NAMALWA (cell line): ENCODE results near the gene TPH1.

Experiments used
- DNase-seq: peaks from one replicate; pipeline ENCODE4 v3.0.0-alpha.2; 2015; ENCODE audit warnings: low spot score

TPH1 gene

DNA sequence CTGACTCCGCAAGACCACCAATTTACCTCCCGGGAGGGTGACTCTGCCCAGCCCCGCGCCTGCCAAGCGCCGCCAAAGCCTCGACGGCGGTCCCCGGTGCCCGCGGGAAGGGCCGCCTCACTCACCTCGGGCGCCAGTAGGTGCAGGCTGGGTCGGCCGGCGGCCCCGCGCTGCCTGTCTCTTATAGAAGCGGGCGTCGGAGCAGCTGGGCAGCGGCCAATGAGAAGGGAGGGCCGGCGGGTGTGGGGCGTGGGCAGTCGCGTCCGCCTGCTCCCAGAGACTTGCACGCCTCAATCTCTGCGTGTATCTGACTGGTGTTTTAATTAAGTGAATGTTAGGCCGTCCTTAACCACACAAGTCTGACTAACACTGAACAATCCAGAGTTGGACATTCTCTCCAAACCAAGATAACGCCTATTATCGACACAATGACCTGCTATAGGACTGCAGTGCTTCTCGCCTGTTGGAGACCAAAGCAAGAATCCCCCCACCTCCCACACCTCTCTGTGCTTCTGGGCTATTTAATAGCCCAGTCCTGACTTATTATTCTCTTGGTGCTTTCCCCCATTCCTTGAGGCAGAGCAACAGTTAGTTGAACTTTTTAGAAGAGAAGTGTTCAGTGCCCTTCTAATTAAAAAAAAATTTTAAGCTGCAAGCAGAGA is at the start of gene TPH1:
Gene TPH1 (minus strand): TSS at position 154 of the 662 bp plus-strand sequence. CDS start 5,507 bp downstream, outside the sequence.
- DNase-seq: no peak

DNA sequence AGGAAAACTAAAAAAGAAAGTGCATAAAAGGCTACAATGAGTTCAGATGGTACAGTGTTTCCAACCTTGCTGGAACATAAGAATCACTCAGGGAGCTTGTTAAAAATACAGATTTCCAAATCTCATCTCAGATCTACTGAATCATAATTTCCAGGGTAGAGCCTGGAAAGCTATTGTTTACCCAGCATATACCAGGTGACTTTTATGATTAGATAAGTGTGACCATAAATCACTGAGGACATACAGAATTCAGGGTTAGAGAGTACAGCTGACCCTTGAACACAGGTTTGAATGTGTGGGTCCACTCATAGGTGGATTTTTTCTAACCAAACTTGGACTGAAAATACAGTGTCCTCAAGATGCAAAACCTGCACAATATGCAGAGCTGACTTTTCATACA is 47.9 kb upstream of the TPH1 start:
- no peak for DNase-seq

- DNase-seq: no peak
These were observed 45.7 kb upstream of the TPH1 start for GRCh38 chr11:18091731-18092130.

GRCh38 chr11:18088966-18089365 is 42.9 kb upstream of the TPH1 start:
- no peak for DNase-seq

GRCh38 chr11:18088366-18088765 is 42.3 kb upstream of the TPH1 start:
- no peak for DNase-seq

DNA sequence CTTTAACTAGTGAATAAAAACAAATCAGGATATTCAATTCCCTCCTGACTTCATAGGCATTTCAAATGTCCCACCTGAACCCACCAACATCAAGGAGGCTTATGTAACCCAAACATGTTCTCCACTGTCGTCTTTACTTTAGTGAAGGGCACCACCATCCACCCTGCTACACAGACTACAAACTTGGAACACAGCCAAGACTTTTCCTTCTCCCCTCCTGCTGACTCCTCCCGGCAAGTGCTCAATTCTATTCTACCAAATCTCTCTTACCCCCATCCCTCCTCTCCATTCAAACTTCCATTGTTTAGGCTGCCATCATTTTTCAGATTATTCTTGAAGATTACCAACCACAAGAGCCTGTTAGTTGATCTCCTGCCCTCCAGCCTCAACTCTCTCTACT is 35.5 kb upstream of the TPH1 start:
- DNase-seq: no peak

GRCh38 chr11:18080451-18080850 is 34.4 kb upstream of the TPH1 start:
- DNase-seq: no peak

DNA sequence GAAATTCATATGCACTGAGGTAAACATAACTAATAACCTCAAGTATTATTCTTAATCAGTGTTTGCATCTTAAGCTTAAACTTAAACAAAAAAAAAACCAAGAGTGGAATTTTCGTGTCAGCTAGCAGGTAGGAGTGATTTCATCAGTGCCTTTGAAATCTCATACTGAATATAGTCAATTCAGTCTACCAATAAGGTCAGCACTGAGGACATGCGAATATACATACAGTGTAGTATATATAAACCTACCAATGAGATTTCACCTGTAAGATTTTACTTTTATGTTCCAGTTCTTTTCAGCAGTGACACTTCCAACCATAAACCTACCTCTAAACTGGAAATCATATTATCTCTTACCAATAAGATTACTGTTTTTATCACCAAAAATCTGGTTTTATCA is 32.8 kb upstream of the TPH1 start:
- no peak for DNase-seq

DNA sequence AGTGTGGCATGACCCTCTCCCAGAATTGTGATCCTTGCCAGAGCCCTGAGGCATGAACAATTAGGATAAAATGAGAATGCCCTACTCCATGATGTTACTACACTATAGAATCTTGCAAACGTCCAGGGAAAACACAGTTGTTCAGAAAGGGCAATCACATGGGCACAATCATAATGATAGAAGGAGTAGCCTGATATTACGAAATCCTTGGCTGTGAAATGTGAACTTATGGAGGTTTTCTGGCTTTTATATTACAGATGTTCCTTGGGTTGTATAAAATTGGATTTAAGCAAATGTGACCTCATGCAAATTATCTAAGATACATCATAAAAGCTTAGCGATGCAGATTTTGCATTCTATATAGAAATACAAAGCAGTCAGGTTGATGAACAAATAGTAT is 29.4 kb upstream of the TPH1 start:
- DNase-seq: no peak

DNA sequence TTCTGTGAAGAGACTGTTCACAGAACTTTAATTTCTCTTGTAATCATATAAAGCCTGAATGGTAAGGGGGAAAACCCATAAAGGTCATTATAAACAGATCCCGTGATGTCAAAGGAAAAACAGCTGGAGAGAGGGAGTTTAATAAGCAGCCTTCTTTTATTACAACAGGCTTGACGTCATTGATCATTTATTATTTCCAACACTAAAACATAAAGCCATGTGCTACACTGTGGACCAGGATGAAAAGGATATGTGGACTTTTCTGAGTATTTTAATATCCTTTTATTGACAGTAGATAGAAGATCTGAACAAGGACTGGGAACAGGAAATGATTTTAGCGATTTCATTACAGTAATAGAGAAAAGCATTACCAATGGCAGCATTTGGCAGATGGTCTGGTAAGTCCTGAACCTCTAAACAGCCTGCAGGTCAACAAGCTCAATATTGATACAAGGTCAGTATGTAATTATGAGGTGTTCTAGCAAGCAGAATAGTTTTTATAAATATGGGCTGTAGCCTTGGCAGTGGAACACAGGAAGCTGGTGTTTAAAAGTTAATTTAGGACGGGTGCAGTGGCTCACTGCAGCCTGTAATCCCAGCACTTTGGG is 25.1 kb upstream of the TPH1 start:
- no peak for DNase-seq

GRCh38 chr11:18067372-18067771 is 21.3 kb upstream of the TPH1 start:
- no peak for DNase-seq

DNA sequence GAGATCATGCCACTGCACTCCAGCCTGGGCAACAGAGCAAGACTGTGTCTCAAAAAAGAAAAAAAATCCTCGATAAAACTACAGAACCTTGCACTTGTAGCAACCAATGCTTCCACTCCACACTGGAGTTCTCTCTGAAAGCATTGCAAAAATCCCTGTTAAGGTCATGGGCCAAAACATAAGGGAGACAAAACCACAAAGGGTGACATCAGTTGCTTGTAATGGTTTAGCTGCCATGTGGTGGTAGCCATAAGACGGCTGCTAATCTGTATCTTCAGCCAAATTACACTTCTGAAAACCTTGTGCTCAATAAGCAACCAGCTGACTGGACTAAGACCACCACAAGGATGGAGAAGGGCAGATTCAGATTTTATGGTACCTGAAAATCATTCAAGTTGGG is 20.6 kb upstream of the TPH1 start:
- DNase-seq: no peak

- DNase-seq: no peak
These were observed 19.5 kb upstream of the TPH1 start for GRCh38 chr11:18065572-18065971.

DNA sequence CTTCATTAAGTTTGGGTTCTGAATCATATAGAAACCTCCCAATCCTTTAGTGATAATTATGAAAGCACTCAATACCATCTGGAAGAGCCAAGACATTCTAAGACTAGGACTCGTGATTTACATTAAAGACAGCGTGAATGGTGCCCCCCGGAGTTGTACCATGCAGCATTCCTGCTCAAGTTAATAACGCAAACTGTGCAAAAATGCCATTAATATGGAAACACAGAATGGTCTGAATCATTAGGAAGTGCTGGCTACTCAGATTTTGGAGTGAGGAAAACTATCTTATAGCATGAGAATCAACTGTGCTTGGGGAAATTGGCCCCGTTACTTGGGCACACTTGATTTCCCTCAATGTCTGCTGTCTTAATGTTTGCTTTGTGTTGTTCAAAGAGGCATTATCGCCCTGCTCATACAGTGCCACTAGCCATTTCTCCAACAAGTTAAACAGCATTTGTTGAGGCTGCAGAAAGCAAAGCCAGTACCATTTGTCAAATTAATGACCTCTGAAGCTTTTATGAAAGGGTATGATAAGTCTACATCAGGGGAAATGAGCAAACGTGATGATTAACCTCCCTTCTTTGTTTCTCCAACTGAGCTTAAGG is 18.5 kb upstream of the TPH1 start:
- DNase-seq: no peak

GRCh38 chr11:18063862-18064434 is 17.9 kb upstream of the TPH1 start:
- DNase-seq: no peak

DNA sequence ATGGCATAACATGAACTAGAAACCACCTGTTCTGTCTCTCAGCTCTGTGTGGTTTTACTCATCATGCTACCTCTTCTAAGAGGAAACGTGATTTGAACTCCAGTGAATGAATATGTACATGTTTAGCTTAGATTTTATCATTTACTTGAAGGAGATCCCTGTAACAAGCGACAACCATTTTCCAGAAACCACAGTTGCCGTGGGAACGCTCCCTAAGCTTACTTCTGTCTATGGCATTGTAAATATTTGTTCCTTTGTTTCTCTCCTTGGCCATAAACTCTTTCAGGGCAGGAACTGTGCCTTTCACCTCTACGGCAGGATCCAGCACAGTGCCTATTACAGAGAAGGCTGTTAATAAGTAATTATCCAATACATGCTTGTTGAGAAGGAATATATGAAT is 17.1 kb upstream of the TPH1 start:
- DNase-seq: no peak

DNA sequence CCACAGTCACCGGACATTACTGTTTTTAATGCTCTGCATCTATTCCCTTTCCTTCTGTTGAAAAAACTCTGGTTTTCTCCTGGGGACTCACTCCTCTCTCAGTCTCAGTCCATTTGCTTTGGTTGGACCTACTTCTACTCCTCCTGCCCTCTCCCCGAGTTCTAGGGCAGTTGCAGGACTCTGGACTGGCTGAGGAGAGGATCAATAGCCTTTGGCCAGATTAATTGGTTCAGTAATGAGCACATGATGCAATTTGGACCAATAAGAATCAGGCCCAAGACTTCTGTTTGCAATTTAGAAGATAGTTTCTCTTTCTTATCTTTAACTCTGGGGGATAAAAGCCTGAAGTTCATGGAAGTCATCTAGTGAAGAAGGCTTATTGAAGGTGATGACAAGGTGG is 15.3 kb upstream of the TPH1 start:
- DNase-seq: no peak

DNA sequence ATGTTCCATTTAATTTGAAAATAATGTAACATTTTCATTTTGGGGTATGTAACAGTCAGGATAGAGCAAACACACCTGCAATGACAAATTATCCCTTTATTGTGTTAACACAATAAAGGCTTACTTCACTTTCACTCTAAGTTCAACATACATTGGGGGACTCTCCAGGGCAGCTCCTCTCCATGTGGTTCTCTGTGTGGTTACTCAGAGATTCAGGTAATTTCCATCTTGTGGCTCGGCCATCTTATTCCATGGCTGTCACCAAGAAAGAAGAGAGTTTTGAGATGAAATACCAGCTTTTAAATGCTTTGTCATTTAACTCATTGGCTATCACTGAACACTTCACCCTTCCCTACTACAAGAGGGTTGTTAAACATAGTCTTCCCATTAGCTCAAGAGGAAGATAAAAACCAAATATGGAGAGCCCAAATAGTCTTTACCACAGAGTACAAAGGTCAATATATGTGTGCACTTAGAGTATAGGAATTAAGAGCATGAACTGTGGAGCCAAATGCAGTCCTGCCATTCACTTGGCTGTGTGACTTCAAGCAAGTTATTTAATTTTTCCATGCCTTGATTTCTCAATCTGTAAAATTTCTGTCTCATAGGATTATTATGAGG is 10.6 kb upstream of the TPH1 start:
- no peak for DNase-seq

- no peak for DNase-seq
These were observed 8.5 kb upstream of the TPH1 start for GRCh38 chr11:18054511-18055103.

- DNase-seq: no peak
These were observed 4.8 kb upstream of the TPH1 start for GRCh38 chr11:18050848-18051247.

DNA sequence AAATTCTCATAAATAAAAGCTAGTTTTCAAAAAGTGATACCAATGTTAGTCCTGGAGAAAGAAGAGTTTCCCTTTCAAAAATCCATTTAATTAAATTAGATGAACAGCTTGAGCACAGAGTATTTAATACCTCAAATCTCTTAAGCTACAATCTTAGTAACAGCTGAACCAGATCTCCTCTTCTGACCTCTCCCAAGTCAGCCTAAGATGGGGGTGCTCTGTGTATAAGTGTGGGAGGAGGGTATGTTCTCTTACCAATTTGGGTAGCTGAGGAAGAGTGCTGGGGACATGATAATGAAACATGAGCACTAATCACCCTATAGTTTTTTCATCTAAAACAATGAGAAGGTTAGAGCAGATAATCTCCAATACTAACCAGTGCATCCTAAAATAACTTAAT is 9.6 kb downstream of the TPH1 start:
- no peak for DNase-seq

DNA sequence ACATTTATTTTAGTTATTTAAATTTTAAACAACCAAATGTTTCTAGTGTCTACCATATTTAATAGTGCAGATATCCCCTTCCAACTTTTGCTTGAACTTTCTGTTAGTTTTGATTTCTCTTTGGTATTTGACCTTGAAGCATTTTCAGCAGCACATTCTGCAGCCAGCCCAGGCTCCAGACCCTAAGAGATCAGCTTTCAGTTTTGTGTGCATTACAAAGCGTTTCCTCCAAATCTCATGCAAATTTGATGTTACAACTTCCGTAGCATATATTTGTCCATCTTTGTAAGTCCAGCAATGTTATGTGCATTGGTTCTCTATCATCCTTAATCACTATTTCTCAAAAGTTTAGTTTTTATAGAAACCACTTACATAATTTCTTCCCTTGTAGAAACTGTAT is 18.6 kb downstream of the TPH1 start:
- DNase-seq: peak; percentile 40

- no peak for DNase-seq
These were observed 23.6 kb downstream of the TPH1 start for GRCh38 chr11:18022419-18022818.
